ENCODE data around the gene TEX22. TPM values are rescaled to one million over a fixed set of nuclear protein-coding genes. Genes with fewer than 3 reads are reported as not detected.

TEX22 gene
- total RNA-seq, 2 donors from 2014 or later, result 1.8 to 3.3 TPM

DNA sequence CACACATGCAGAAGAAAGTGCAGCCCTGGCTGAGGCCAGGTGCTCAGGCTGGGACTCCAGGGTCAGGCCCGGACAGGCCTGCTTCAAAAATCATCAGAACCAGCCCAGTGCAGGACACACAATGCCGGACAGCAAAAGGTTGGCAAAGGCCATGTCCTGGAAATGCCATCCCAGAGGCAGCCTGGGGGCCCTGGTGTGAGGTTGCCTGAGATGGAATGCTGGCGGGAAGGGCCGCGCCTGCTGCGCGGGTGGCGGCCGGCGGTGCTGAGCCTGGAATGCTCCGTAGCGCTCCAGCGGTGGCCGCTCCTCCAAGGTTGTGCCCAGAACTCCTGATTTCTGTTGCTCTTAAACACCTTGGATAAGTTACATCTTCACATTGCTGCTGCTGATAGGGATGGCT, 54.6 kb downstream of the TEX22 start:
- ATAC-seq (replicated peaks in 1 of 2), result no peak
- Mint-ChIP-seq H3K4me3 (no peak overlapping the region), H3K27ac (no peak overlapping the region), H3K36me3 (ENCODE audit: insufficient read depth in 2 of 2) (peaks cover 0 to 13% of the 10 kb centered on the region in 2 donors), H3K9me3 (no peaks in the 10 kb centered on the region), H3K4me1 (ENCODE audit: low read depth) (no peaks in the 10 kb centered on the region), H3K27me3 (ENCODE audit: low read depth) (no peaks in the 10 kb centered on the region)
- DNase-seq, result no peak

- DNase-seq (no peak), ATAC-seq (replicated peaks in 1 of 2) (no peak)
- H3K27me3 Mint-ChIP-seq (ENCODE audit: low read depth), result no peaks in the 10 kb centered on the region
- no peaks in the 10 kb centered on the region for H3K4me1 Mint-ChIP-seq (ENCODE audit: low read depth)
- peaks cover 0 to 13% of the 10 kb centered on the region in 2 donors for H3K36me3 Mint-ChIP-seq (ENCODE audit: insufficient read depth in 2 of 2)
- H3K27ac Mint-ChIP-seq, result no peak overlapping the region
- H3K9me3 Mint-ChIP-seq, result no peaks in the 10 kb centered on the region
- no peak overlapping the region for H3K4me3 Mint-ChIP-seq
Measured at GRCh38 chr14:105453847-105454246, 55.5 kb downstream of the TEX22 start.

DNA sequence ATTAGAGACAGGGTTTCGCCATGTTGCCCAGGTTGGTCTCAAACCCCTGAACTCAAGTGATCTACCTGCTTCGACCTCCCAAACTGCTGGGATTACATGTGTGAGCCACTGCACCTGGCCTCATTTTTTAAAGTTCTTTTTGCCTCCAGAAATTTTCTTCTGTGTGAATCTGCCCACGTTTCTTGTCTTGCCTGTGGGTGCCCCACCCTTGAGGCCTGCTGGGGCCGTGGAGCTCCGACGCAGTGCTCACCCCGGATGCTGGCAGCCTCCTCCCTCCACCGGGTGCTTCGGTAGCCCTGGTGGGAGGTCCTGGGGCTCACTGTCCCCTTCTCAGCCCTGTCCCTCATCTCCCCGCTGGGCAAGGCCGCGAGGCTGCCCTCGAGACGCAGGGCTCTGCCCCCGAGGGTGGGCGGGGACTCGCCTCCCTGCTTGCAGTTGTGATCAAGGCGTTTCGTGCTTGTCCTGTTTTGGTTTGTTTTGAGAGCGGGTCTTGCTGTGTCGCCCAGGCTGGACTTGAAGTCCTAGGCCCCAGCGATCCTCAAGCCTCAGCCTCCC, 56.8 kb downstream of the TEX22 start:
- no peaks in the 10 kb centered on the region for H3K27me3 Mint-ChIP-seq (ENCODE audit: low read depth)
- peaks cover 0 to 13% of the 10 kb centered on the region in 2 donors for H3K36me3 Mint-ChIP-seq (ENCODE audit: insufficient read depth in 2 of 2)
- H3K9me3 Mint-ChIP-seq, result no peaks in the 10 kb centered on the region
- H3K4me3 Mint-ChIP-seq, result no peak overlapping the region
- no peak for DNase-seq
- ATAC-seq (replicated peaks in 1 of 2), result no peak
- no peak overlapping the region for H3K27ac Mint-ChIP-seq
- H3K4me1 Mint-ChIP-seq (ENCODE audit: low read depth), result no peaks in the 10 kb centered on the region

GRCh38 chr14:105455766-105456660, 57.7 kb downstream of the TEX22 start:
- no peaks in the 10 kb centered on the region for H3K27me3 Mint-ChIP-seq (ENCODE audit: low read depth)
- H3K4me3 Mint-ChIP-seq, result no peak overlapping the region
- no peaks in the 10 kb centered on the region for H3K9me3 Mint-ChIP-seq
- H3K36me3 Mint-ChIP-seq (ENCODE audit: insufficient read depth in 2 of 2), result peaks cover 0 to 16% of the 10 kb centered on the region in 2 donors
- no peak for DNase-seq
- no peak for ATAC-seq (replicated peaks in 1 of 2)
- no peaks in the 10 kb centered on the region for H3K4me1 Mint-ChIP-seq (ENCODE audit: low read depth)
- no peak overlapping the region for H3K27ac Mint-ChIP-seq

DNA sequence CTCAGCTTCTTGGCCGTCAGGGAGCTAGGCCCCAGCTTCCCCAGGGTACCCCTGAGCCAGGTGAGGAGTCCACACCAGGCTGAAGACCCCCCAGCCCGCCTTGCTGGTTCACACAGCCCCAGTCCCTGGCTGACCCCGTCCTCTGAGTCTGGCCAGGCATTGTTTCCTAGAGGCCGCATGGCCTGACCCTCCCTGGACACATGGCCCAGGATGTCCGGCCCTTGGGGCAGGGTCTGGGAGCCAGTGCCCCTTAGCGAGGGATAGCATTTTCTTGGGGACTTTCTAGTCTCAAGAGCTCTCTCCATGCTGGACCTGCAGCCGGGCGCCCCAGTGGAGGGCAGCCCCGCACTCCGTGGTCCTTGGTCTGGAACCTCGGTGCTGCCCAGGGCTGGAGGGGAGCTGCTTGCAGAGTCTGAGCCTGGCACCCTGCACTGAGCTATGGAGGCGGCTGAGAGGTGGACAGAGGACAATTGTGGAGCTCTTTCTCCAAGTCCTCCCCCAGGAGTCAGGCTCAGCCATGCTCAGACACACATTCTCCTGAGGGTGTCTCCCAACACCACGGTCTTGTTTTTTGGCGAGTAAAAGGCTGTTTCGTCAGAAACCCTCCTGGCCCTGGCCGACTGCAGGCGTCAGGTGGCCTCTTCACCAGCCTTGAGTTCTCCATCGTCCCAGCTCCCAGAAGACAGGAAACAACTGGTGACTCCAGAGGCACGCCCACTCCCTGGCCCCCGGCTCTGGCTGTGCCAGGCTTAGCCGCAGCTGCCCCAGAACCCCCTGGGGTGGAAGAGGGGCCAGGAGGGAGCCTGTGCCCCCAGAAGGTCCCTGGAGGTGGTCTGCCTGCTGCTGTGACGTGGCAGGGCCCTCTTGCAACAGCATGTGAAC, 58.6 kb downstream of the TEX22 start:
- H3K36me3 Mint-ChIP-seq (ENCODE audit: insufficient read depth in 2 of 2), result peaks cover 0 to 16% of the 10 kb centered on the region in 2 donors
- no peaks in the 10 kb centered on the region for H3K27me3 Mint-ChIP-seq (ENCODE audit: low read depth)
- no peaks in the 10 kb centered on the region for H3K4me1 Mint-ChIP-seq (ENCODE audit: low read depth)
- no peaks in the 10 kb centered on the region for H3K9me3 Mint-ChIP-seq
- no peak for ATAC-seq (replicated peaks in 1 of 2)
- H3K27ac Mint-ChIP-seq, result no peak overlapping the region
- no peak overlapping the region for H3K4me3 Mint-ChIP-seq
- no peak for DNase-seq

DNA sequence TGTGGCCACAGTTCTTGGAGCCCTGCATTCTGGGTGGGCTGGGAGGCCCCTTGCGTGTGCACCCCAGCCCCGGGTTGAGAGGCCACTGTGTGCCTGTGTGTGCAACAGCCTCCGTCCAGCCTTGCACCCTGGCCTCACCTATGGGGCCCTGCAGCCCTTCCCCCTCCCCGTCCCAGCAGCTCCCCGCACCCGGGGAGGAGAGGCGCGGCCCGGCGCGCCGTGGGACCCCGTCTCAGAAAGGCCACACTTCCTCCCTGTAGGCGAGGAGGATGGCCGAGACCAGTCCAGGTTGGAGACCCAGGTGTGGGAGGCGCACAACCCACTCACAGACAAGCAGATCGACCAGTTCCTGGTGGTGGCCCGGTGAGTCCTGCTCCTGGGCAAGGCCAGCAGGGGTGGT, 59.7 kb downstream of the TEX22 start:
- no peak for ATAC-seq (replicated peaks in 1 of 2)
- no peak for DNase-seq
- H3K27me3 Mint-ChIP-seq (ENCODE audit: low read depth), result no peaks in the 10 kb centered on the region
- H3K4me1 Mint-ChIP-seq (ENCODE audit: low read depth), result no peaks in the 10 kb centered on the region
- H3K9me3 Mint-ChIP-seq, result no peaks in the 10 kb centered on the region
- H3K27ac Mint-ChIP-seq, result no peak overlapping the region
- H3K36me3 Mint-ChIP-seq (ENCODE audit: insufficient read depth in 2 of 2), result peaks cover 0 to 13% of the 10 kb centered on the region in 2 donors
- H3K4me3 Mint-ChIP-seq, result no peak overlapping the region

- no peaks in the 10 kb centered on the region for H3K27me3 Mint-ChIP-seq (ENCODE audit: low read depth)
- DNase-seq (no peak), ATAC-seq (replicated peaks in 1 of 2) (no peak)
- no peak overlapping the region for H3K27ac Mint-ChIP-seq
- no peak overlapping the region for H3K4me3 Mint-ChIP-seq
- peaks cover 0 to 12% of the 10 kb centered on the region in 2 donors for H3K36me3 Mint-ChIP-seq (ENCODE audit: insufficient read depth in 2 of 2)
- no peaks in the 10 kb centered on the region for H3K4me1 Mint-ChIP-seq (ENCODE audit: low read depth)
- no peaks in the 10 kb centered on the region for H3K9me3 Mint-ChIP-seq
Measured at GRCh38 chr14:105458571-105458970, 60.2 kb downstream of the TEX22 start.

DNA sequence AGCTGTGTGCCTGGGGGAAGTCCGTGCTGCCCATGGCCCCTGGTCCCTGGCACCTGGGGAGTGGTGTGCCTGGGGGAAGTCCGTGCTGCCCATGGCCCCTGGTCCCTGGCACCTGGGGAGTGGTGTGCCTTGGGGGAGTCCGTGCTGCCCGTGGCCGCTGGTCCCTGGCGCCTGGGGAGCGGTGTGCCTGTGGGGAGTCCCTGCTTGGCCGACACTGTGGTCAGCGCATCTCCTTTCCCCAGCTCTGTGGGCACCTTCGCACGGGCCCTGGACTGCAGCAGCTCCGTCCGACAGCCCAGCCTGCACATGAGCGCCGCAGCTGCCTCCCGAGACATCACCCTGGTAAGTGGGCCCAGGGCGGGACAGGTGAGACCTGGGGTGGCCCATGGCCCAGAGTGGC, 61.8 kb downstream of the TEX22 start:
- H3K27ac Mint-ChIP-seq, result no peak overlapping the region
- ATAC-seq (replicated peaks in 1 of 2) (no peak), DNase-seq (no peak)
- no peak overlapping the region for H3K4me3 Mint-ChIP-seq
- H3K9me3 Mint-ChIP-seq, result no peaks in the 10 kb centered on the region
- H3K4me1 Mint-ChIP-seq (ENCODE audit: low read depth), result no peaks in the 10 kb centered on the region
- H3K36me3 Mint-ChIP-seq (ENCODE audit: insufficient read depth in 2 of 2), result peaks cover 0 to 11% of the 10 kb centered on the region in 2 donors
- H3K27me3 Mint-ChIP-seq (ENCODE audit: low read depth), result no peaks in the 10 kb centered on the region

DNA sequence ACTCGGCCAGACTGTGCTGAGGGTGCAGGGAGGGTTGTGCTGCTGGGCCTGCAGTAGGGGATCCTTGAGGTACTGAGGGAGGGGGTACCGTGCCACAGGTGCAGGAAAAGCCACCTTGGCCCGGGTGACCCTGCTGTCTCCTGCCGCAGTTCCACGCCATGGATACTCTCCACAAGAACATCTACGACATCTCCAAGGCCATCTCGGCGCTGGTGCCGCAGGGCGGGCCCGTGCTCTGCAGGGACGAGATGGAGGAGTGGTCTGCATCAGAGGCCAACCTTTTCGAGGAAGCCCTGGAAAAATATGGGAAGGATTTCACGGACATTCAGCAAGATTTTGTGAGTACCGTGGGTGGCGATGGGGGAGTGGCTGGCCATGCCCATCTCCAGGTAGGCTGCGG, 62.3 kb downstream of the TEX22 start:
- Mint-ChIP-seq H3K4me3 (no peak overlapping the region), H3K4me1 (ENCODE audit: low read depth) (no peaks in the 10 kb centered on the region), H3K36me3 (ENCODE audit: insufficient read depth in 2 of 2) (peaks cover 0 to 7% of the 10 kb centered on the region in 2 donors), H3K27me3 (ENCODE audit: low read depth) (no peaks in the 10 kb centered on the region), H3K27ac (no peak overlapping the region), H3K9me3 (no peaks in the 10 kb centered on the region)
- DNase-seq, result no peak
- no peak for ATAC-seq (replicated peaks in 1 of 2)

DNA sequence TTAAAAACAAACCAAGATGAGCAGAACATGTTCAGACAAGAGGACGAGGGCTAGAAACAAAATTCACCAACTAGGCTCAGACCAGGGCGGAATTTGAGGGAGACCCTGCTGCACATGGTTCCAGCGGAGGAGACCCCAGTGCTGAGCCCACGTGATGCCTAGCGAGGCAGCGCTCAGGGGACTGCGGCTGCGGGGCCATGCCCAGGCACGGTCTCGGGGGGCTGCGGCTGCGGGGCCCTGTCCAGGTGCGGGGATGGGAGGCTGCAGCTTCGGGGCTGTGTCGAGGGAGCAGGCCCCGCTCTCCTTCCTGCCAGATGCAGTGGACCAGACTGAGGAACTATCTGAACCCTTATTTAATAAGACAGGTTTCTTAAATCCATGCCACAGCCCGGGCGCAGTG, 63.6 kb downstream of the TEX22 start:
- H3K27ac Mint-ChIP-seq, result no peak overlapping the region
- no peaks in the 10 kb centered on the region for H3K4me1 Mint-ChIP-seq (ENCODE audit: low read depth)
- H3K9me3 Mint-ChIP-seq, result no peaks in the 10 kb centered on the region
- ATAC-seq (replicated peaks in 1 of 2), result no peak
- DNase-seq, result no peak
- no peaks in the 10 kb centered on the region for H3K27me3 Mint-ChIP-seq (ENCODE audit: low read depth)
- peaks cover 0 to 7% of the 10 kb centered on the region in 2 donors for H3K36me3 Mint-ChIP-seq (ENCODE audit: insufficient read depth in 2 of 2)
- H3K4me3 Mint-ChIP-seq, result no peak overlapping the region

Other genes starting within 250 kb of the TEX22 start
- 1 to 10 TPM; 3.1 to 5.4 TPM for gene JAG2, start 229.8 kb upstream of the TEX22 start, total RNA-seq
- 10 to 100 TPM; 13.3 to 18.2 TPM for gene NUDT14, start 217.2 kb upstream of the TEX22 start, total RNA-seq
- 10 to 100 TPM; 25.8 to 28.8 TPM for gene BTBD6, start 150.0 kb upstream of the TEX22 start, total RNA-seq
- 10 to 100 TPM; 31.3 to 34.5 TPM for gene BRF1, start 97.5 kb upstream of the TEX22 start, total RNA-seq
- 10 to 100 TPM; 36.5 to 44.9 TPM for gene PACS2, start 83.8 kb upstream of the TEX22 start, total RNA-seq
- 100 to 1,000 TPM; 125 to 140 TPM for gene MTA1, start 21.3 kb downstream of the TEX22 start, total RNA-seq
- 1 to 10 TPM; 1.1 to 1.3 TPM for gene CRIP2, start 76.3 kb downstream of the TEX22 start, total RNA-seq
- 100 to 1,000 TPM; 146 to 174 TPM for gene CRIP1, start 88.3 kb downstream of the TEX22 start, total RNA-seq
- gene TEDC1, start 92.7 kb downstream of the TEX22 start, total RNA-seq, result 10 to 100 TPM; 33.0 to 36.9 TPM
- gene TMEM121, start 128.0 kb downstream of the TEX22 start, total RNA-seq, result 1 to 10 TPM; 6.3 to 7.9 TPM